OCI-LY3 (cell line): ENCODE results near the gene SORCS1.

Experiments used
- EZH2phosphoT487 ChIP-seq: fragments of 200-600 bp; shearing (Covaris generic); IDR thresholded peaks from 2 replicates; pipeline ENCODE4 v1.6.1; 2018; ENCODE audit warnings: antibody characterized with exemption, mixed run types, low read depth
- TF ChIP-seq, protein P1 (sequence below): fragments of 200-600, 300-600 bp; sonication (generic); IDR thresholded peaks from 2 replicates; pipeline ENCODE4 v1.5.1; 2014; ENCODE audit warnings: antibody characterized with exemption, low read length, low read depth

DNA sequence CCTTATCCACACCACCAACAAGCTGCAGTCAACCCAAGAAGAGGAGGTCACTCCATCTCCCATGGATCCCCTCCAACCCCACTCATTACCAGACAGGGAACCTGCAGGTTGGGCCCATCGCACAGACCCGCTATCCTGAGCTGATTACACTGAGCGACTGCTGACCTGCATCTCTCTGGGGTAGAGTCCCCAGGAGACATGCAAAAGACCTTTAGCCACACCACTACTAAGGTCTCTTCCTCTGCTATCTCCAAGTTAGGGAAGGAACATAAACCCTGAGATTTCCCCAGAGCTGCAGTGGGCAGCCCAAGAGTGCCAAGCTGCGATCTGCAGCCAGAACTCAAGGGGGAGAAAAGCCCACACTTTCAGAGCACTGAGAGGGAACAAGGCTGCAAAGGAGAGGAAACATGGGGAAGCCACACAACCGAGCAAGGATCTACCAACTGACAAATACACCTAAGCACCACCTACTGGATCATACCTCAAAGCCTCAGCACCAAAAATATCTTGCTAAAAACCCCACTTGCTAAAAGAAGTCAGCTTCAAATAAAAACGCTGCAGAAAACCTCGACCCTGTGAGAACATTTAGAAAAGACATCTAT is 298.2 kb downstream of the SORCS1 start:
- TF ChIP-seq, protein P1, sequence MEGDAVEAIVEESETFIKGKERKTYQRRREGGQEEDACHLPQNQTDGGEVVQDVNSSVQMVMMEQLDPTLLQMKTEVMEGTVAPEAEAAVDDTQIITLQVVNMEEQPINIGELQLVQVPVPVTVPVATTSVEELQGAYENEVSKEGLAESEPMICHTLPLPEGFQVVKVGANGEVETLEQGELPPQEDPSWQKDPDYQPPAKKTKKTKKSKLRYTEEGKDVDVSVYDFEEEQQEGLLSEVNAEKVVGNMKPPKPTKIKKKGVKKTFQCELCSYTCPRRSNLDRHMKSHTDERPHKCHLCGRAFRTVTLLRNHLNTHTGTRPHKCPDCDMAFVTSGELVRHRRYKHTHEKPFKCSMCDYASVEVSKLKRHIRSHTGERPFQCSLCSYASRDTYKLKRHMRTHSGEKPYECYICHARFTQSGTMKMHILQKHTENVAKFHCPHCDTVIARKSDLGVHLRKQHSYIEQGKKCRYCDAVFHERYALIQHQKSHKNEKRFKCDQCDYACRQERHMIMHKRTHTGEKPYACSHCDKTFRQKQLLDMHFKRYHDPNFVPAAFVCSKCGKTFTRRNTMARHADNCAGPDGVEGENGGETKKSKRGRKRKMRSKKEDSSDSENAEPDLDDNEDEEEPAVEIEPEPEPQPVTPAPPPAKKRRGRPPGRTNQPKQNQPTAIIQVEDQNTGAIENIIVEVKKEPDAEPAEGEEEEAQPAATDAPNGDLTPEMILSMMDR, result no peak; the same call in 1 of the 2 replicates
- no peak for TF ChIP-seq EZH2phosphoT487
